IMR-90 (cell line): Measurements from ENCODE around the gene RNF151. TPM values are rescaled to one million over a fixed set of nuclear protein-coding genes. Genes with fewer than 3 reads are reported as not detected.

Experiments used
- ATAC-seq: fragments of 200-7000 bp; cut with Tn5 transposase; 2 replicates; pipeline ENCODE4 v1.9.1; 2020; ENCODE audit warnings: low read depth, mild to moderate bottlenecking, moderate library complexity
- BruUV-seq: library from RNA; stranded (reverse); fragments of 400-500 nt; replicated peaks from 2 replicates; lab custom pipeline; 2021; lab: Mats Ljungman, UMichigan
- CTCF ChIA-PET: fragments of 300-600 bp; formaldehyde crosslinking; extraction: SDS; loops from one replicate; lab custom pipeline; 2021; ENCODE audit warnings: antibody characterized with exemption; lab: Yijun Ruan, JAX
- POLR2A ChIA-PET: fragments of 300-600 bp; sonication (Branson Sonifier 250); formaldehyde crosslinking; loops from one replicate; lab custom pipeline; 2022; ENCODE audit warnings: antibody characterized with exemption; ENCODE audit not compliant: unreplicated experiment; lab: Charles Lee
- DNase-seq: peaks from one replicate; pipeline ENCODE4 v3.0.0; 2013
- H2AFZ ChIP-seq: replicated peaks from 2 replicates; pipeline ENCODE3; 2013; ENCODE audit warnings: low read length, mild to moderate bottlenecking; ENCODE audit not compliant: poor library complexity
- H2AK5ac ChIP-seq: 2 replicates; pipeline ENCODE4 v1.6.1; 2013; ENCODE audit warnings: low read depth, low read length, inconsistent platforms
- H2AK9ac ChIP-seq: replicated peaks from 2 replicates; pipeline ENCODE3; 2013; ENCODE audit warnings: mild to moderate bottlenecking, low read depth, low read length, moderate library complexity; ENCODE audit not compliant: poor library complexity
- H2BK120ac ChIP-seq: 2 replicates; pipeline ENCODE4 v1.6.1; 2013; ENCODE audit warnings: low read depth, low read length, inconsistent platforms
- H2BK15ac ChIP-seq: 3 replicates; pipeline ENCODE4 v1.6.1; 2013; ENCODE audit warnings: low read depth, low read length, inconsistent platforms
- H2BK20ac ChIP-seq: 2 replicates; pipeline ENCODE4 v1.6.1; 2013; ENCODE audit warnings: low read depth, mild to moderate bottlenecking, inconsistent platforms, low read length, moderate library complexity
- H2BK5ac ChIP-seq: 2 replicates; pipeline ENCODE4 v1.6.1; 2013; ENCODE audit warnings: mild to moderate bottlenecking, low read depth, low read length, inconsistent platforms; ENCODE audit not compliant: poor library complexity, severe bottlenecking
- H3K14ac ChIP-seq: replicated peaks from 2 replicates; pipeline ENCODE4 v1.6.1; 2013; ENCODE audit warnings: low read depth, low read length, inconsistent platforms
- H3K18ac ChIP-seq: 2 replicates; pipeline ENCODE4 v1.6.1; 2013; ENCODE audit warnings: low read depth, low read length, control low read depth
- H3K23ac ChIP-seq: 2 replicates; pipeline ENCODE4 v1.6.1; 2013; ENCODE audit warnings: low read depth, low read length, inconsistent platforms
- H3K27ac ChIP-seq: 2 replicates; pipeline ENCODE4 v1.5.1; 2013; ENCODE audit warnings: mild to moderate bottlenecking, control low read depth, low read length; ENCODE audit not compliant: insufficient read depth
- H3K27me3 ChIP-seq: 2 replicates; pipeline ENCODE4 v1.6.1; 2013; ENCODE audit warnings: low read length; ENCODE audit not compliant: control insufficient read depth, insufficient read depth
- H3K36me3 ChIP-seq: 2 replicates; pipeline ENCODE4 v1.6.1; 2013; ENCODE audit warnings: low read length, mixed read lengths; ENCODE audit not compliant: control insufficient read depth, insufficient read depth
- H3K4ac ChIP-seq: 2 replicates; pipeline ENCODE4 v1.6.1; 2013; ENCODE audit warnings: low read depth, low read length, inconsistent platforms
- H3K4me1 ChIP-seq: 2 replicates; pipeline ENCODE4 v1.6.1; 2013; ENCODE audit warnings: low read length, mixed read lengths; ENCODE audit not compliant: control insufficient read depth, insufficient read depth
- H3K4me2 ChIP-seq: 2 replicates; pipeline ENCODE4 v1.6.1; 2013; ENCODE audit warnings: low read depth, mild to moderate bottlenecking, control low read depth, low read length, moderate library complexity
- H3K4me3 ChIP-seq: 2 replicates; pipeline ENCODE4 v1.5.1; 2013; ENCODE audit warnings: low read depth, mild to moderate bottlenecking, control low read depth, low read length, moderate library complexity; ENCODE audit not compliant: insufficient read depth
- H3K56ac ChIP-seq: 2 replicates; pipeline ENCODE4 v1.6.1; 2013; ENCODE audit warnings: low read length, inconsistent platforms; ENCODE audit not compliant: insufficient read depth; ENCODE audit errors: extremely low read depth
- H3K79me1 ChIP-seq, 2 experiments: 2 replicates each; pipeline ENCODE4 v1.6.1; 2013; ENCODE audit warnings: low read length in 2 of 2, inconsistent platforms in 1 of 2, low read depth in 1 of 2
- H3K9ac ChIP-seq: 2 replicates; pipeline ENCODE4 v1.6.1; 2013; ENCODE audit warnings: low read depth, low read length, control low read depth
- H3K9me1 ChIP-seq: 2 replicates; pipeline ENCODE4 v1.6.1; 2013; ENCODE audit warnings: low read length, inconsistent platforms; ENCODE audit not compliant: insufficient read depth
- H3K9me3 ChIP-seq: 2 replicates; pipeline ENCODE4 v1.6.1; 2013; ENCODE audit warnings: low read length; ENCODE audit not compliant: control insufficient read depth, insufficient read depth
- H4K20me1 ChIP-seq: 2 replicates; pipeline ENCODE4 v1.6.1; 2013; ENCODE audit warnings: low read length, inconsistent platforms; ENCODE audit not compliant: insufficient read depth
- H4K5ac ChIP-seq: 2 replicates; pipeline ENCODE4 v1.6.1; 2013; ENCODE audit warnings: mild to moderate bottlenecking, low read depth, low read length, control low read depth
- H4K8ac ChIP-seq, 2 experiments: 2 replicates each; pipeline ENCODE4 v1.6.1; 2013; ENCODE audit warnings: low read depth in 2 of 2, low read length in 2 of 2, control low read depth in 1 of 2, inconsistent platforms in 1 of 2
- H4K91ac ChIP-seq: 2 replicates; pipeline ENCODE4 v1.6.1; 2013; ENCODE audit warnings: low read depth, low read length, inconsistent platforms; ENCODE audit not compliant: insufficient read depth
- BHLHE40 ChIP-seq: fragments of 150-350 bp; IDR thresholded peaks from 2 replicates; pipeline ENCODE4 v1.6.1; 2016; ENCODE audit warnings: mild to moderate bottlenecking, low read depth, low read length
- CHD1 ChIP-seq: IDR thresholded peaks from 2 replicates; pipeline ENCODE4 v1.6.1; 2012; ENCODE audit warnings: low read depth, low read length, improper control_type of control experiment
- FOS ChIP-seq: fragments of 150-350 bp; IDR thresholded peaks from 2 replicates; pipeline ENCODE4 v1.6.1; 2016; ENCODE audit warnings: low read depth, low read length
- MAZ ChIP-seq: IDR thresholded peaks from 2 replicates; pipeline ENCODE4 v1.6.1; 2012; ENCODE audit warnings: low read depth, mild to moderate bottlenecking, low read length, improper control_type of control experiment, moderate library complexity, borderline replicate concordance
- MXI1 ChIP-seq: IDR thresholded peaks from 2 replicates; pipeline ENCODE4 v1.6.1; 2012; ENCODE audit warnings: low read depth, mild to moderate bottlenecking, low read length, moderate library complexity, borderline replicate concordance
- POLR2A ChIP-seq: IDR thresholded peaks from 2 replicates; pipeline ENCODE4 v1.6.1; 2012; ENCODE audit warnings: mild to moderate bottlenecking, low read depth, low read length
- RAD21 ChIP-seq: IDR thresholded peaks from 2 replicates; pipeline ENCODE4 v1.6.1; 2012; ENCODE audit warnings: low read length, improper control_type of control experiment
- RCOR1 ChIP-seq: IDR thresholded peaks from 2 replicates; pipeline ENCODE4 v1.6.1; 2012; ENCODE audit warnings: mild to moderate bottlenecking, low read length, improper control_type of control experiment; ENCODE audit not compliant: insufficient replicate concordance
- WGBS, 2 experiments: methylation state at CpG; one replicate each; pipeline versions ENCODE4 v1.1.5 to v1.1.7; 2013; ENCODE audit warnings: missing lambda C conversion rate in 2 of 2; ENCODE audit not compliant: insufficient read length in 1 of 2; ENCODE audit errors: extremely low coverage in 2 of 2; 5-methylcytosine and 5-hydroxymethylcytosine counted together
- dilution Hi-C: fragments of 300-500 bp; cut with HindIII; formaldehyde crosslinking; loops from one replicate; pipeline ENCODE4 v1.14.3; 2018; ENCODE audit warnings: low sequenced_read_pairs; ENCODE audit not compliant: unreplicated experiment
- in situ Hi-C: fragments of 300-500 bp; cut with MboI; formaldehyde crosslinking; loops from 3 replicates; pipeline ENCODE4 v1.14.3; 2019; ENCODE audit warnings: low sequenced_read_pairs, inconsistent platforms, mixed read lengths
- intact Hi-C: fragments of 100-400 bp; cut with micrococcal nuclease; formaldehyde crosslinking; loops from 2 replicates; pipeline ENCODE4 v1.10.0; 2022
- polyA plus RNA-seq, 3 experiments: library from polyadenylated mRNA; depleted of rRNA; stranded (reverse); fragments of >200 nt; gene quantifications; 2 replicates each; pipeline ENCODE4 v1.2.3, GENCODE V29; 2012; ENCODE audit warnings: low replicate concordance in 1 of 3
- total RNA-seq: library from RNA; depleted of rRNA; stranded (reverse); fragments of >200 nt; gene quantifications from 2 replicates; pipeline ENCODE4 v1.2.3, GENCODE V29; 2012
- TF ChIP-seq, protein P1 (sequence below): fragments of 150-350 bp; IDR thresholded peaks from 2 replicates; pipeline ENCODE4 v1.6.1; 2016; ENCODE audit warnings: low read depth, mild to moderate bottlenecking, low read length, moderate library complexity, borderline replicate concordance
- TF ChIP-seq, protein P2 (sequence below): conservative IDR thresholded peaks from 2 replicates; pipeline ENCODE4 v1.5.1; 2012; ENCODE audit warnings: mild to moderate bottlenecking, low read depth, low read length, improper control_type of control experiment

RNF151 gene
- total and polyA plus RNA-seq, 2 of the 4 experiments (the other 2 are of a cell fraction): not detected

DNA sequence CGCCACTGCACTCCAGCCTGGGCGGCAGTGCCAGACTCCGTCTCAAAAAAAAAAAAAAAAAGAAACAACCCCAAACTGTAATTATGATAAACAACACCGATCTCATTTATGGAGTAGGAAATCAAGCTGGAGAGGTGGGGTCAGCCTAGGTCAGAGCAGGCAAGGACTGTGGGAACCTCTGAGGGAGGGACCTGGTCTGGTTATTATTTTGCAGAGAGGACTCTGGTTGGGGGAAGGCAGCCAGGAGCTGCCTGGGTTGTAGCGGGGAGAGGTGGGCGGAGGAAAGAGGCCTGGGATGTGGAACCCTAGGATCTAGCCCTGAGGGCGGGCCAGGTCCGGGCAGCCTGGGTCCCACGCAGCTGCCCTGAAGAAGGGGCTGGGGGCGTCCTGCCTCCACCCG, 37.6 kb upstream of the RNF151 start:
- peak overlapping the region; percentile 56; the same call in 1 of the 2 replicates for H4K91ac ChIP-seq
- no peak overlapping the region; the same call in 1 of the 2 replicates for H3K18ac ChIP-seq
- CTCF ChIA-PET: interaction anchor here (0.6 to 1.5 kb wide), 4 partner anchors 14 to 102 kb away, joined by 3 to 6 read pairs (median 4); partner anchors contain the start of genes FAHD1 and HAGH
- dilution Hi-C loops: no loop called here
- TF ChIP-seq, protein P1, sequence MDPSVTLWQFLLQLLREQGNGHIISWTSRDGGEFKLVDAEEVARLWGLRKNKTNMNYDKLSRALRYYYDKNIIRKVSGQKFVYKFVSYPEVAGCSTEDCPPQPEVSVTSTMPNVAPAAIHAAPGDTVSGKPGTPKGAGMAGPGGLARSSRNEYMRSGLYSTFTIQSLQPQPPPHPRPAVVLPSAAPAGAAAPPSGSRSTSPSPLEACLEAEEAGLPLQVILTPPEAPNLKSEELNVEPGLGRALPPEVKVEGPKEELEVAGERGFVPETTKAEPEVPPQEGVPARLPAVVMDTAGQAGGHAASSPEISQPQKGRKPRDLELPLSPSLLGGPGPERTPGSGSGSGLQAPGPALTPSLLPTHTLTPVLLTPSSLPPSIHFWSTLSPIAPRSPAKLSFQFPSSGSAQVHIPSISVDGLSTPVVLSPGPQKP: no peak
- no peak for TF ChIP-seq POLR2A
- no peak for TF ChIP-seq FOS
- TF ChIP-seq, protein P2, sequence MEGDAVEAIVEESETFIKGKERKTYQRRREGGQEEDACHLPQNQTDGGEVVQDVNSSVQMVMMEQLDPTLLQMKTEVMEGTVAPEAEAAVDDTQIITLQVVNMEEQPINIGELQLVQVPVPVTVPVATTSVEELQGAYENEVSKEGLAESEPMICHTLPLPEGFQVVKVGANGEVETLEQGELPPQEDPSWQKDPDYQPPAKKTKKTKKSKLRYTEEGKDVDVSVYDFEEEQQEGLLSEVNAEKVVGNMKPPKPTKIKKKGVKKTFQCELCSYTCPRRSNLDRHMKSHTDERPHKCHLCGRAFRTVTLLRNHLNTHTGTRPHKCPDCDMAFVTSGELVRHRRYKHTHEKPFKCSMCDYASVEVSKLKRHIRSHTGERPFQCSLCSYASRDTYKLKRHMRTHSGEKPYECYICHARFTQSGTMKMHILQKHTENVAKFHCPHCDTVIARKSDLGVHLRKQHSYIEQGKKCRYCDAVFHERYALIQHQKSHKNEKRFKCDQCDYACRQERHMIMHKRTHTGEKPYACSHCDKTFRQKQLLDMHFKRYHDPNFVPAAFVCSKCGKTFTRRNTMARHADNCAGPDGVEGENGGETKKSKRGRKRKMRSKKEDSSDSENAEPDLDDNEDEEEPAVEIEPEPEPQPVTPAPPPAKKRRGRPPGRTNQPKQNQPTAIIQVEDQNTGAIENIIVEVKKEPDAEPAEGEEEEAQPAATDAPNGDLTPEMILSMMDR: no peak
- TF ChIP-seq RAD21: no peak
- TF ChIP-seq CHD1: no peak
- TF ChIP-seq RCOR1: no peak
- no peak for TF ChIP-seq MAZ
- no peak for TF ChIP-seq MXI1
- no peak for TF ChIP-seq BHLHE40
- no peak overlapping the region for H2BK15ac ChIP-seq
- BruUV-seq: no TSS peak
- POLR2A ChIA-PET: no interaction called here
- DNase-seq: no peak
- no peak overlapping the region for H2AK5ac ChIP-seq
- no peak overlapping the region for H3K27ac ChIP-seq
- H4K20me1 ChIP-seq: no peaks in the 10 kb centered on the region
- H3K9ac ChIP-seq: peak overlapping the region; percentile 46
- no peak overlapping the region for H2AK9ac ChIP-seq
- H3K56ac ChIP-seq: no peak overlapping the region
- no peaks in the 10 kb centered on the region for H3K79me1 ChIP-seq
- no peaks in the 10 kb centered on the region for H3K9me1 ChIP-seq
- peak overlapping the region; percentile 48 for H3K4me2 ChIP-seq
- H2BK20ac ChIP-seq: no peak overlapping the region
- 0 out of 2 replicates have a peak overlapping the region, but pooled peaks have one; percentile 64 for H3K4ac ChIP-seq
- no peaks in the 10 kb centered on the region for H3K4me1 ChIP-seq
- H2BK5ac ChIP-seq: no peak overlapping the region
- H3K9me3 ChIP-seq: no peaks in the 10 kb centered on the region
- H2BK120ac ChIP-seq: no peak overlapping the region
- no CpG with 5 or more reads among the region's 11 CpGs for WGBS, 2 experiments
- in situ Hi-C loops: no loop called here
- H4K8ac ChIP-seq: peak overlapping the region; percentile 74 to 83; a peak in 3 of 4 replicates
- H4K5ac ChIP-seq: 0 out of 2 replicates have a peak overlapping the region, but pooled peaks have one; percentile 69
- H3K23ac ChIP-seq: no peak overlapping the region
- peak overlapping the region; percentile 56 for H3K4me3 ChIP-seq
- no peaks in the 10 kb centered on the region for H3K36me3 ChIP-seq
- ATAC-seq: peak; percentile 44
- peak overlapping the region; percentile 97 for H2AFZ ChIP-seq
- intact Hi-C loops: loop anchor here (1.0 kb wide), 2 partner anchors 66 to 117 kb away; no protein-coding TSS in a partner anchor
- H3K14ac ChIP-seq: peak overlapping the region; percentile 71; the same call in 1 of the 2 replicates
- H3K27me3 ChIP-seq: peaks cover 11% of the 10 kb centered on the region
